ENCODE results near the gene PIGW.

Gene PIGW

DNA sequence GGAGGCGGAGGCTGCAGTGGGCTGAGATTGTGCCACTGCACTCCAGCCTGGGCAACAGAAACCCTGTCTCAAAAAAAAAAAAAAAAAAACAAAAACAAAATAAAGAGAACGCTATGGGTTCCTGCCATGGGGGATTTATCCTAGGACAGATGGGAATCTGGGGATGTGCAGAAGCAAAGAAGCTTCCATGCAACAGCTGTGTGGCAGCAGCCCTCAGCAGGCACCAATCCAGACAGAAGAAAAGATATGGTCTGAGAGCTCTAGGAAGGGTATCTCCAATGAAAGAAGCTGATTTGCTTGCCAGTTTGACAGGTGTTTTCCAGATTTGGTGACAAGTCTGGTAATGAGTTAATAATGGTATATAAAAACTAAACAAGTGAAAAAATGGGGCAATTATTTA lies 11.7 kb upstream of the PIGW start:
- FAIRE-seq = no peak
- no peak for DNase-seq (ENCODE audit: insufficient read length, low spot score)

GRCh38 chr17:36524428-36524876 lies 10.3 kb upstream of the PIGW start:
- DNase-seq (ENCODE audit: insufficient read length, low spot score) = no peak
- no peak for FAIRE-seq
- no peak for TF ChIP-seq POLR2A (IDR thresholded peaks at IDR 0.05; ENCODE audit: low read depth, low read length)

More for the DNA sequence above, 11.7 kb upstream of the PIGW start:
- no peak for TF ChIP-seq POLR2A (IDR thresholded peaks at IDR 0.05; ENCODE audit: low read depth, low read length)

GRCh38 chr17:36525113-36525512 lies 9.7 kb upstream of the PIGW start:
- no peak for TF ChIP-seq POLR2A (IDR thresholded peaks at IDR 0.05; ENCODE audit: low read depth, low read length)
- FAIRE-seq (no peak), DNase-seq (ENCODE audit: insufficient read length, low spot score) (no peak)

DNA sequence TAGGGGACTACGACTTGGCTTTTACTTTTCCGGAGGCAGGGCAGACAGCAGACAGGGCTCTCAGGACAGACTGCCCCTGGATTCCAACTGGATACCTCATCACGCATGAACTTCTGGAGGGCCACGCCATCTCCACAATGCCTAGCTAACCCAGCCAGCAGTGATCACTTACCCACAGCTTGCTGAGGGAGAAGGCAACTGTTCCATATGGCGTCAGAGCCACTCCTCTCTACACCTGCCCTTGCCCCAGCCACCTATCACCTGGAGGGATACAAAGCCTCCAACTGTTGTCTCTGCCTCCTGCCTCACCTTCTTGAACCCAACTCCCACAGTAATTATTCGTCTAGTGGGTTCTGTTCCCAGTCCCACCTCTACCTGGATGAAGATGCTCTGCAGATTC lies 8.9 kb upstream of the PIGW start:
- no peak for DNase-seq (ENCODE audit: insufficient read length, low spot score)
- no peak for TF ChIP-seq POLR2A (IDR thresholded peaks at IDR 0.05; ENCODE audit: low read depth, low read length)
- no peak for FAIRE-seq

GRCh38 chr17:36527621-36528250 lies 7.1 kb upstream of the PIGW start:
- FAIRE-seq = no peak
- TF ChIP-seq POLR2A (IDR thresholded peaks at IDR 0.05; ENCODE audit: low read depth, low read length) = no peak
- no peak for DNase-seq (ENCODE audit: insufficient read length, low spot score)

GRCh38 chr17:36529121-36529520 lies 5.7 kb upstream of the PIGW start:
- FAIRE-seq (no peak), DNase-seq (ENCODE audit: insufficient read length, low spot score) (peak; percentile 29)
- TF ChIP-seq POLR2A (IDR thresholded peaks at IDR 0.05; ENCODE audit: low read depth, low read length) = no peak

DNA sequence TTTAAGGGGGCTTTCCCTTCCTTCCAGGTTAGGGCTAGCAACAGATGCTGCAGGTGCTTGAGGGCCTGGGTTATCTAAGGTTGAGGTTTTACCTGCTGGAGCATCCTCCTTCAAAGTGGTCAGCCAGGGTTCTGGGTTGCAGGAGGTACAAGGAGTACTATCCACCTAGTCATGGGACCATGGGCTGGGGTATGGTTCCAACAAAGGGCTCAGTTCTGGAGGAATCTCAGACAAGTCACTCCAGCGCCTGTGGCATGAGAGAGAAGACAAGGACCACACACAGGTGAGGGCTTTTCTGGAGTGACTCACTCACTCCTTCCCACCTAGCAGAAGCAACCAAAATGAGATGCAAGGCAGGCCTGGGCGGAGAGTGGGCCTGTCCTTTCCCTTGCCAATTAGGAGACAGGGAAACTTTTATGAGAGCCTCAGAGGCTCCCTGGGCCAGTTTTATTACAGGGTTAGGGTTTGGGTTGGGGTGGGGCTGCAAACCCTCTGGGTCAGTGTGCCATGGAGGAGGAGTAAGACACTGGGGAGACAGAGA lies 2.3 kb upstream of the PIGW start:
- FAIRE-seq = no peak
- DNase-seq (ENCODE audit: insufficient read length, low spot score) = no peak
- TF ChIP-seq POLR2A (IDR thresholded peaks at IDR 0.05; ENCODE audit: low read depth, low read length) = no peak

- FAIRE-seq (no peak), DNase-seq (ENCODE audit: insufficient read length, low spot score) (peak; percentile 50)
- peak; percentile 51; the same call in 1 of the 2 replicates for TF ChIP-seq POLR2A (IDR thresholded peaks at IDR 0.05; ENCODE audit: low read depth, low read length)
These were observed 600 bp upstream of the PIGW start for GRCh38 chr17:36533935-36534839.

DNA sequence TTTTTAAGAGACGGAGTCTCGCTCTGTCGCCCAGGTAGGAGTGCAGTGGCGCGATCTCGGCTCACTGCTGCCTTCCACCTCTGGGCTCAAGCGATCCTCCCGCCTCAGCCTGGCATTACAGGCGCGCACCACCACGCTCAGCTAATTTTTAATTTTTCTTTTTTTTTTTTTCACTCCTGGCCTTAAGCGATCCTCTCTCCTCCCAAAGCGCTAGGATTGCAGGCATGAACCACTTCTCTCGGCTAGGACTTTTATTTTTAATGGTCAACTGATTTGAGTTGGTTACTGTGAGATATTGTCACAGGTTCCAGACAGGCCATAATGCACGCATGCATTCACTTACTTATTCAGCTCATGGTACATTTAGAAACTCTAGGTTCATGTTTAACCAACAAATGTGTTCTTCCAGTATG lies 888 bp downstream of the PIGW start:
- FAIRE-seq (no peak), DNase-seq (ENCODE audit: insufficient read length, low spot score) (no peak)
- TF ChIP-seq POLR2A (IDR thresholded peaks at IDR 0.05; ENCODE audit: low read depth, low read length) = no peak

DNA sequence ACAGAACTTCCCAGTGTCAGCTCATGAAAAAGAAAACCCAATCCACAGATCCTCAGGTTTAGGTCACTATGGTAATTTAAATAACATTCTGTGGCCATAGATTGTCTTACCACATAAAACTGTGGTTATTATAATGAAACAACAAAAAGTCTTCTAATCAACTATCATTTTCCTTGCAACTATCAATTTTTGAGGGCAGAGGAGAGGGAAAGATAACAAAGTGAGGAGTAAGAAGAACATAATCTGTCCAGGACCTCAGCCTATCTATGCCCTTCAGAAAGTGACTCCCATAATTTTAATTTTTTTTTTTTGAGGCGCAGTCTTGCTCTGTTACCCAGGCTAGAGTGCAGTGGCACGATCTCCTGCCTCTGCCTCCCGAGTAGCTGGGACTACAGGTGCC lies 5.9 kb downstream of the PIGW start:
- no peak for FAIRE-seq
- no peak for TF ChIP-seq POLR2A (IDR thresholded peaks at IDR 0.05; ENCODE audit: low read depth, low read length)
- no peak for DNase-seq (ENCODE audit: insufficient read length, low spot score)

DNA sequence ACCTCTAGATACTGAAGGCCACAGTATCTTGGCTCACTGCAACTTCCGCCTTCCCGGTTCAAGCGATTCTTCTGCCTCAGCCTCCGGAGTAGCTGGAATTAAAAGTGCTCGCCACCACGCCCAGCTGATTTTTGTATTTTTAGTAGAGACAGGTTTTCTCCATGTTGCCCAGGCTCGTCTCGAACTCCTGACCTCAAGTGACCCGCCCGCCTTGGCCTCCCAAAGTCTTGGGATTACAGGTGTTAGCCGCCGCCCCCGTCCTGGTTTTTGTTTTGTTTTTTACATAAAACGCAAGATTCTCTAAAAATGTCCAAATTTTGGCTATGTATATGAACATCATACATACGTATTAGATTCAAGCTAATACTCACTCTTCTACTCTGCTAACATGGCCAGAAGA lies 8.0 kb downstream of the PIGW start:
- FAIRE-seq = no peak
- no peak for TF ChIP-seq POLR2A (IDR thresholded peaks at IDR 0.05; ENCODE audit: low read depth, low read length)
- no peak for DNase-seq (ENCODE audit: insufficient read length, low spot score)

GRCh38 chr17:36544044-36544306 lies 9.2 kb downstream of the PIGW start:
- TF ChIP-seq POLR2A (IDR thresholded peaks at IDR 0.05; ENCODE audit: low read depth, low read length) = no peak
- FAIRE-seq (no peak), DNase-seq (ENCODE audit: insufficient read length, low spot score) (peak; percentile 19)

DNA sequence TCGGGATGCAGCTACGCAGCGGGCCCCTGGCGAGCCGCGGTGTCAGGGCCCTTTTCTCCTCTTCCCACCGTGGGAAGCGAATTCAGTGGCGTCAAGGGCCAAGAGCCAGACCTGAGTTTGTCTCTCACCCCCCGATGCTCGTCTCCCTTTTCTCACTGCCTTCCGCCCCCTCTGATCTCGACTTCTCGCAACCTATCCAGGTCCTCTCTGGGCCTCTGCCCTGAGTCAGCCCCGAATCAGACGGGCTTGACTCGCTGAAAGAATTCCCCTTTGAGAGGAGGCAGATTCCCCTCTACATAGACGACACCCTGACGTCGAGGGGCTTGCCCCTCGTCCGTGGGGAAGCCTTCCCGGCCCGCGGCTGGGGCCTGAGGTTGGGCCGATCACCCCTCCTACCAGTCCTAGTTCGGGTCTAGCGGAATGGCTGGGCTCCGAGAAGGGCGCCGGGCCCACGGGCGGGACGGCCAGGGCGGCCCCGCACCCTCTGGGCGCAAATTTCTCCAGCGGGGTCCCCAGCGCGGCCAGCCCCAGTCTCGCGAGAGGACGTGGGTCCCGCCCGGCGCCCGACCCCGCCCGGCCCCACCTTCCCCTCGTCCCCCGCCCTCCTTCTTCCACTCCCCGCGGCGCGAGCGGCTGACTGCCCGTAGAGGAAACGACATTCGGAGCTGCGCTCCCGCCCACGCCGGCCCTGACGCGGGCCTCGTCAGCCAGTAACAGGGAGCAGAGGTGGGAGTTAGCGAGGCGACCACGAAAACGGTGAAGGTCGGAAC lies 9.7 kb downstream of the PIGW start, which contains the start of gene GGNBP2:
Gene GGNBP2 (plus strand): TSS at position 613 of the 770 bp plus-strand sequence. CDS start 806 bp downstream, outside the sequence.
- DNase-seq (ENCODE audit: insufficient read length, low spot score) = peak; percentile 84
- FAIRE-seq = no peak

GRCh38 chr17:36545077-36545464 lies 10.3 kb downstream of the PIGW start:
- TF ChIP-seq POLR2A (IDR thresholded peaks at IDR 0.05; ENCODE audit: low read depth, low read length) = no peak
- FAIRE-seq (no peak), DNase-seq (ENCODE audit: insufficient read length, low spot score) (no peak)

More for the DNA sequence above, 9.7 kb downstream of the PIGW start, which contains the start of gene GGNBP2:
- peak; percentile 88 for TF ChIP-seq POLR2A (IDR thresholded peaks at IDR 0.05; ENCODE audit: low read depth, low read length)
